Esophagus muscularis mucosa (tissue), 3 donors: ENCODE data around the gene ATP6V1F.

Experiments
- CTCF ChIP-seq, 3 experiments: fragments of 200-600 bp in 2 of 3; fragments of 450-650 bp in 1 of 3; sonication (generic) in 2 of 3; IDR thresholded peaks; one replicate each; pipeline ENCODE4 v1.5.1; 2017 to 2019; ENCODE audit warnings: antibody characterized with exemption in 3 of 3, mild to moderate bottlenecking in 2 of 3, moderate library complexity in 1 of 3
- POLR2A ChIP-seq: fragments of 450-650 bp; IDR thresholded peaks from one replicate; pipeline ENCODE4 v1.6.1; 2017; ENCODE audit warnings: antibody characterized with exemption, moderate library complexity, mild to moderate bottlenecking, low read depth
- POLR2AphosphoS5 ChIP-seq, 2 donors: sonication (generic); formaldehyde crosslinking; IDR thresholded peaks; one replicate each; pipeline ENCODE4 v1.6.1; 2017; ENCODE audit warnings: antibody characterized with exemption in 2 of 2

GRCh38 chr7:128815289-128815942, 47.2 kb upstream of the ATP6V1F start:
- no peak for TF ChIP-seq CTCF (IDR thresholded peaks at IDR 0.05)
- TF ChIP-seq POLR2A: no peak
- TF ChIP-seq POLR2AphosphoS5 (IDR thresholded peaks at IDR 0.05): no peak
